T-helper 17 cell (primary cell): ENCODE measurements around the gene ADCY2. TPM values are rescaled to one million over a fixed set of nuclear protein-coding genes. Genes with fewer than 3 reads are reported as not detected.

Source experiments
- ATAC-seq: fragments of 150-1000 bp; cut with Tn5 transposase; 2 replicates; pipeline ENCODE4 v1.10.0; 2021; ENCODE audit warnings: mild to moderate bottlenecking, moderate library complexity
- DNase-seq, 3 donors: peaks; one replicate each; pipeline versions ENCODE4 v3.0.0 to v3.0.0-alpha.2; 2020 to 2021
- H3K9me3 ChIP-seq: one replicate; pipeline ENCODE4 v1.7.0; 2013; ENCODE audit warnings: low read length, mild to moderate bottlenecking; ENCODE audit not compliant: control insufficient read depth, poor library complexity, severe bottlenecking
- H3K27ac Mint-ChIP-seq: one replicate; pipeline ENCODE4 v1.8.0; 2022; ENCODE audit warnings: mild to moderate bottlenecking, moderate library complexity, mixed read lengths
- H3K27me3 Mint-ChIP-seq: one replicate; pipeline ENCODE4 v1.8.0; 2022; ENCODE audit warnings: mixed read lengths
- H3K36me3 Mint-ChIP-seq: one replicate; pipeline ENCODE4 v1.8.0; 2022; ENCODE audit warnings: low read depth, mixed read lengths
- H3K4me1 Mint-ChIP-seq: one replicate; pipeline ENCODE4 v1.8.0; 2022; ENCODE audit warnings: mild to moderate bottlenecking, mixed read lengths
- H3K4me3 Mint-ChIP-seq: one replicate; pipeline ENCODE4 v1.8.0; 2022; ENCODE audit warnings: mild to moderate bottlenecking, moderate library complexity, mixed read lengths
- total RNA-seq, 4 donors: library from RNA in 2 of 4; stranded (reverse) in 2 of 4; gene quantifications; one replicate each; pipeline ENCODE4 v1.2.3 and lab custom pipeline; 2022 to 2026

ADCY2 gene
- total RNA-seq, 2 donors from 2014 or later: not detected

DNA sequence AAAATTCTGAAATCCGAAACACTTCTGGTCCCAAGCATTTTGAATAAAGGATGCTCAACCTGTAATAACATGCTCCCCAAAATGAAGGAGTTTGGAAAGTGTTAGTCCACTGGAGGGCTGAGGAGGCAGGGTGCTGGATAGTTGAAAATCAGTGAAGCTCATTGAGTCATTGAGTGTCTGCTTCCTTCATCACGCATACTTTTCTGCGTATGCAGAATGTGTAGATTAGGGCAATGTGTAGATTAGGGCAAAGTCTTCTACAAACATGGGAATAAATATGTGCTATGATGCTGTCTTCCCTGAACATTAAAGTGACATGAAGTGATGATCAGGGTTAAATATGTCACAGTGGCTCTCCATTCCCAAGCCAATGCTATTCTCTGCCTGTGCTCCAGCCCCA lies 261.2 kb downstream of the ADCY2 start:
- H3K9me3 ChIP-seq: no peaks in the 10 kb centered on the region
- H3K4me1 Mint-ChIP-seq: no peaks in the 10 kb centered on the region
- H3K4me3 Mint-ChIP-seq: no peak overlapping the region
- no peak overlapping the region for H3K27ac Mint-ChIP-seq
- ATAC-seq (no peak), DNase-seq (no peak)
- H3K36me3 Mint-ChIP-seq: no peaks in the 10 kb centered on the region
- peaks cover 14% of the 10 kb centered on the region for H3K27me3 Mint-ChIP-seq

DNA sequence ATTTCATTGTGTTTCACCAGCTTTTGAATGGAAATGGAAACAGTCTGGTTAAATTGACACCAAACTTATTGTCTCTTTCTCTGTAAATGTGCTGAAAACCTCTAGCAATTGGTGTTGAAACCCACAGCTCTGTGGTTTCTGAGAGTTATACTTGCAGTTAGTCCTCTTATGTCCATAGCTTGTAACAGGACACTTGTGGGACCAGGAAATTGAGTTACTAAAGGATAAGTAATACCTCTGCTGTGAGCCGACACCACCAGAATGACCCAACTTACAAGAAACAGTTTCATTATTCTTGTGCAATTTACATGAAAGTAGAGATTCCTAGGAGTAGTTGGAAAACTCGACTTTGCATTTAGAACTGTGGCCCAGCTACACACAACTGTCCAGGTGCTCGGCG lies 263.5 kb downstream of the ADCY2 start:
- peaks cover 10% of the 10 kb centered on the region for H3K27me3 Mint-ChIP-seq
- H3K36me3 Mint-ChIP-seq: no peaks in the 10 kb centered on the region
- ATAC-seq: no peak
- H3K9me3 ChIP-seq: no peaks in the 10 kb centered on the region
- no peaks in the 10 kb centered on the region for H3K4me1 Mint-ChIP-seq
- H3K4me3 Mint-ChIP-seq: no peak overlapping the region
- DNase-seq: no peak
- H3K27ac Mint-ChIP-seq: no peak overlapping the region

DNA sequence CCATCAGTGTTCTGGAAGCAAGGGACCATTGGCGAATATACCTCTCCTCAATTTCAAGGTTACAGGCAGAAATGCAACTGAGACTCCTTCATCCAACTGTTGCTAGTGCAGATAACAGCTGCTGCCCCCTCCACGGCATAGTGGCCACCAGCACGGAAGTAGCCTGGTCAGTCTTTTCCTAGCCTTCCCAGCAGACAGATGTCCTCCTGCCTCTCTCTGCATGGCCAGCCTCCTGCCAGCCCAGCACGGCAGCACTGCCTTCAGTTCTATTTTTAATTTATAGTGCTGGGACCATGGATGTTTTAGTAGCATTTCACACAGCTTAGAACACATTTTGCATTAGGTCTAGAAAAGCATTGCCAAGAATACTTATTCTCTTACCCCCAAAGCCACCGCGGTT lies 266.4 kb downstream of the ADCY2 start:
- DNase-seq (no peak), ATAC-seq (no peak)
- H3K4me3 Mint-ChIP-seq: no peak overlapping the region
- no peaks in the 10 kb centered on the region for H3K4me1 Mint-ChIP-seq
- no peaks in the 10 kb centered on the region for H3K27me3 Mint-ChIP-seq
- H3K36me3 Mint-ChIP-seq: no peaks in the 10 kb centered on the region
- no peaks in the 10 kb centered on the region for H3K9me3 ChIP-seq
- no peak overlapping the region for H3K27ac Mint-ChIP-seq

GRCh38 chr5:7663808-7664207 lies 267.9 kb downstream of the ADCY2 start:
- no peak overlapping the region for H3K4me3 Mint-ChIP-seq
- no peak for DNase-seq
- no peak for ATAC-seq
- H3K27ac Mint-ChIP-seq: no peak overlapping the region
- H3K27me3 Mint-ChIP-seq: peaks cover 3% of the 10 kb centered on the region
- H3K9me3 ChIP-seq: no peaks in the 10 kb centered on the region
- no peaks in the 10 kb centered on the region for H3K36me3 Mint-ChIP-seq
- H3K4me1 Mint-ChIP-seq: no peaks in the 10 kb centered on the region

DNA sequence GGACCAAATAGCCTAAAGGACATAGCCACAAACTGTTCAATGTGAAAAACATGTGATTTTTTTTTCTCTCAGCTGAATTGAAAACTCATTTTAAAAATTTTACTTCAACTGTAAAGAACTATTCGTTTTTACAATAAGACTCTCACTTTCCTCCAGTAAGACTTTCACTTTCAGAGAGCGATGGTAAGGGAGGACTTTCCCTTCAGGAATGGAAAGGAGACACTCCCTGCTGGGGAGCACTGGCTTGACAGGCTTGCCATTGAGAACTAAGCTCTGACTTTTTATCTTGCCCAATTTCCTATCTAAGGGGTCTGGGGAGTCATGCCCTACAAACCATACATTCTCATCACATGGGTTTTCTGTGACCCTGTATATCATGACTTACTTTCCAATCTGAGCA lies 268.3 kb downstream of the ADCY2 start:
- H3K27ac Mint-ChIP-seq: no peak overlapping the region
- no peaks in the 10 kb centered on the region for H3K4me1 Mint-ChIP-seq
- H3K9me3 ChIP-seq: no peaks in the 10 kb centered on the region
- H3K27me3 Mint-ChIP-seq: peaks cover 5% of the 10 kb centered on the region
- no peaks in the 10 kb centered on the region for H3K36me3 Mint-ChIP-seq
- no peak for ATAC-seq
- no peak for DNase-seq
- no peak overlapping the region for H3K4me3 Mint-ChIP-seq

DNA sequence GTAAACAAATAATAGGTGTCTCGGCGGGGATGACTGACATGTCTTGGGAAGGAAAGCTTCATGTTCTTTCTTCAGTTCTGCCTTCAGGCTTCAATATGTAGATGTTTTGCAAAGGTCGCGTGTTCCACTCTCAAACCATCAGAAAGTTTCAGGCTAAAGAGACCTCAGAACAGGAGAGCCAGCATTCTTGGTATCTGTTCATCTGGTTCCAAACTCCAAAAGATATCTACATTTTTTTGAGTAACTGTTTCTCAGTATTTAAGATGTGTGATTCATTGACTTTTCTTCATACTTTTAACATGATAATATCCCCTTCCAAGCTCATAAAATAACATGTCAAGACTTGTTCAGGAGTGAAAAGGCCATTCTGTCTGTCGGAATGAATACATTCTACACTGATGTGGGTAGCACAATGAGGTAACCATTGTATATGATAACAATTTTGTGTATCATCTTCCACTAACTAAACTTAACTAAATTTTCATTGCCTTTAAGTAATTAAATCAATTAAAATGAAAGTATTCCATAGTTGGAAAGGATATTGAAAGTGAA lies 271.4 kb downstream of the ADCY2 start:
- H3K9me3 ChIP-seq: no peaks in the 10 kb centered on the region
- DNase-seq (no peak), ATAC-seq (no peak)
- Mint-ChIP-seq H3K27me3 (peaks cover 17% of the 10 kb centered on the region), H3K4me1 (no peaks in the 10 kb centered on the region), H3K4me3 (no peak overlapping the region), H3K36me3 (no peaks in the 10 kb centered on the region), H3K27ac (no peak overlapping the region)

GRCh38 chr5:7668161-7668560 lies 272.2 kb downstream of the ADCY2 start:
- no peaks in the 10 kb centered on the region for H3K9me3 ChIP-seq
- ATAC-seq (no peak), DNase-seq (no peak)
- Mint-ChIP-seq H3K27me3 (peaks cover 17% of the 10 kb centered on the region), H3K36me3 (no peaks in the 10 kb centered on the region), H3K4me3 (no peak overlapping the region), H3K27ac (no peak overlapping the region), H3K4me1 (no peaks in the 10 kb centered on the region)

- no peak overlapping the region for H3K27ac Mint-ChIP-seq
- no peaks in the 10 kb centered on the region for H3K36me3 Mint-ChIP-seq
- H3K27me3 Mint-ChIP-seq: peaks cover 17% of the 10 kb centered on the region
- no peaks in the 10 kb centered on the region for H3K9me3 ChIP-seq
- H3K4me3 Mint-ChIP-seq: no peak overlapping the region
- no peaks in the 10 kb centered on the region for H3K4me1 Mint-ChIP-seq
- ATAC-seq: no peak
- DNase-seq: no peak
These were observed 272.7 kb downstream of the ADCY2 start for GRCh38 chr5:7668627-7669026.

DNA sequence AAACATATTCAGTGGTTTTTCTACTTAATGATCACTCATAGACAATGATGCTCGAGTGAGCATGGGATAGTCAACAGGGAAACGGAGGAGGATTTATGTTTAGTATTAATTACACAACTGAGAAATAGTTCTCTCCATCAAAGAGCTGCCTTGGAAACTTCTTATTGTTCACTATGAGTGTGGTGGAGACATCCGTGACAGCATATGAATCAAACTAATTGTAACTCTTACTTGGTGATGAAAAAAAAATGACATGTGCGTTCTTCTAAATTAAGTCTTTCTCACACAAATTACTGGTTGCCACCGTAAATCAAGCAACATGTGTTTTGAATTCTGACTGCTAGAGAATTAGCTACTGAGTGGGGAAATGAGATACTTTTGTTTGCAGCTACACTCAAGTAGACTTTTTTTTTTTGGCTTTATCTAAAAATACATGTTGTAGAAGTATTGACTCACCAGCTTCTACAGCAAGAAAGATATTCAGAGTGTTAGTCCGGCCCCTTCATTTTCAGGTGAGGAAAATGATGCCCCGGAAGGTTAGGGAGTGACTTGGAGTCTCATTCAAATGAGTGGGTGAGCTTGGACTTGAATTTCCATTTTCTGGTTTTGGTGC lies 275.5 kb downstream of the ADCY2 start:
- no peaks in the 10 kb centered on the region for H3K9me3 ChIP-seq
- no peak overlapping the region for H3K4me3 Mint-ChIP-seq
- no peaks in the 10 kb centered on the region for H3K4me1 Mint-ChIP-seq
- H3K27me3 Mint-ChIP-seq: peaks cover 17% of the 10 kb centered on the region
- no peak overlapping the region for H3K27ac Mint-ChIP-seq
- ATAC-seq: no peak
- DNase-seq: no peak
- H3K36me3 Mint-ChIP-seq: no peaks in the 10 kb centered on the region

GRCh38 chr5:7673658-7674057 lies 277.7 kb downstream of the ADCY2 start:
- H3K4me1 Mint-ChIP-seq: no peaks in the 10 kb centered on the region
- no peak for ATAC-seq
- no peak overlapping the region for H3K4me3 Mint-ChIP-seq

DNA sequence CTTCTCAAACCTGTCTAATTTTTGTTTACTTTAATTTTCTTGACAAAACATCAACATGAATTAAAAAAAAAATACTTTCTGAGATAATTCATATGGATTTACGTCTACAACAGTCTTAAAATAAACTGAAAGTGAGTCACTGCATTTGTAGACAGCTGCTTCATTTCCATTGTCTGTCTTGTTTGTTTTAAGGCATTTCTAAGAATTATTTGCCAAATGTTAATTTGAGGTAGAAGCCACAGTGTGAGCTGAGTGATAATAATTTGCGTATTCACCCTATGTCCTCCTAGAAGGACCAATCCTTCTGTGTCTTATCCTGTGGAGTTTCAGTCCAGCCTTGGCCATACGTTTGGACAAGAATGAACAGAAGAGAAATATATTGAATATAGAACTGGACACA lies 280.5 kb downstream of the ADCY2 start:
- ATAC-seq (no peak), DNase-seq (no peak)
- Mint-ChIP-seq H3K4me3 (no peak overlapping the region), H3K27ac (no peak overlapping the region), H3K27me3 (peaks cover 9% of the 10 kb centered on the region), H3K4me1 (no peaks in the 10 kb centered on the region), H3K36me3 (no peaks in the 10 kb centered on the region)
- H3K9me3 ChIP-seq: no peaks in the 10 kb centered on the region

More at GRCh38 chr5:7673658-7674057, 277.7 kb downstream of the ADCY2 start:
- no peak for DNase-seq
- Mint-ChIP-seq H3K27me3 (peaks cover 16% of the 10 kb centered on the region), H3K27ac (no peak overlapping the region), H3K36me3 (no peaks in the 10 kb centered on the region)
- H3K9me3 ChIP-seq: no peaks in the 10 kb centered on the region

- no peak for ATAC-seq
- no peaks in the 10 kb centered on the region for H3K4me1 Mint-ChIP-seq
- no peaks in the 10 kb centered on the region for H3K36me3 Mint-ChIP-seq
- H3K4me3 Mint-ChIP-seq: no peak overlapping the region
- peaks cover 16% of the 10 kb centered on the region for H3K27me3 Mint-ChIP-seq
- H3K27ac Mint-ChIP-seq: no peak overlapping the region
- no peaks in the 10 kb centered on the region for H3K9me3 ChIP-seq
- no peak for DNase-seq
These were observed 282.1 kb downstream of the ADCY2 start for GRCh38 chr5:7678030-7678429.

- no peak for ATAC-seq
- H3K4me3 Mint-ChIP-seq: no peak overlapping the region
- peaks cover 26% of the 10 kb centered on the region for H3K27me3 Mint-ChIP-seq
- H3K27ac Mint-ChIP-seq: no peak overlapping the region
- no peaks in the 10 kb centered on the region for H3K4me1 Mint-ChIP-seq
- no peak for DNase-seq
- no peaks in the 10 kb centered on the region for H3K9me3 ChIP-seq
- no peaks in the 10 kb centered on the region for H3K36me3 Mint-ChIP-seq
These were observed 283.7 kb downstream of the ADCY2 start for GRCh38 chr5:7679663-7680062.

DNA sequence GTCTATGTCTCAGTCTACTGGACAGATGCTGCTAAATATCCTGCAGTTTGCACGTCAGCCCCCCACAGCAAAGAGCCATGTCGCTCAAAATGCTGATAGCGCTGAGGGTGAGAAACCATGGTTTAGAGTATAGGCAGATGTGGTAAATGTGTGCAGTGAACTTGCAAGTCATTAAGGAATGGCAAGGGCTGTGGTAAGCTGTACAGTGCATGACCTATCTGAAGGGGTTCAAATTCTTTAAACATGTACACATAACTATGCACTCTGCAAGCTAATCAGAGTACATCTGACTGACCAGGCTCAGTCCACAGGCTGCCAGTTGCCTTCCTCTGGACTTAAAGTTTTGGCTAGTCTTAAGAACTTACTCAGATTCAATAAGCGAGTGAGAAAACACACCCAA lies 284.3 kb downstream of the ADCY2 start:
- no peaks in the 10 kb centered on the region for H3K36me3 Mint-ChIP-seq
- no peak for ATAC-seq
- no peaks in the 10 kb centered on the region for H3K9me3 ChIP-seq
- no peaks in the 10 kb centered on the region for H3K4me1 Mint-ChIP-seq
- DNase-seq: no peak
- peaks cover 31% of the 10 kb centered on the region for H3K27me3 Mint-ChIP-seq
- no peak overlapping the region for H3K4me3 Mint-ChIP-seq
- H3K27ac Mint-ChIP-seq: no peak overlapping the region
